HG03175 (cell line): ENCODE data around the gene RAB27B.

Experiments
- ATAC-seq: cut with Tn5 transposase; IDR thresholded peaks from one replicate; pipeline ENCODE4 v1.9.1; 2021; ENCODE audit warnings: mild to moderate bottlenecking, moderate library complexity; ENCODE audit not compliant: unreplicated experiment

Gene RAB27B

DNA sequence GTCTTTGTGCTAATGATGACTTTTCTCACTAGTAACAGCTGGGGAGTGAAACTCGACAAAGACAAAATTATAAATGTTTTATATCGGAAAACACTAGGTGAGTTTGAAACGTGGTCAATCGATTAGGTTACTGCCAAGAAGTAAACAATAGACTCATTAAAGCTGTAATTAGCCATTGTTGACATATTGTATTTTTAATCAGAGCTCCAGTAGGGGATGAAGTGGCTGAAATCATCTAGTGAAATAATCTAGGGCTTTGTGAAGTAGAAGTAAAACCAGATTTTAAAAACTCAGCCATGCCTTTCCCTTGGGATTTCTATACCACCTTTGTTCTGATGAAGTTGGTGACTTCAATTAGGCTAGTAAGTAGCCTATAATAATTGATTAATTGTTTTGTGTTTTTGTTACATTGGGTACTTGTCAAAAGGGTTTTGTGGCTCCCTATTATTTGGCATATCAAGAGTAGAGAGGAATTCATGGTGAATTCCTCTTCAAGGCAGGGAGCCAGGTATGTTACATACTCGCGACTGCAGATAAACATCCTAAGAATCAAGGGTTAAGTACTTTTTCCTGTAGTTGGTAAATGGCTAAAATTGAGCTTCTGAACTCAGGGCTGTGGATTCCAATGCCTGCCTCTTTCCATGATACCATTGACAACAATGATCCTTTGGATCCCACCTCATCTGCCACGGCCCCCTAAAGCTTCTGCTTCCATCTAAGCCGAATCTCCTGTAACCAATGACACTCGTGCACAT, 31.6 kb downstream of the RAB27B start:
- ATAC-seq, result no peak

DNA sequence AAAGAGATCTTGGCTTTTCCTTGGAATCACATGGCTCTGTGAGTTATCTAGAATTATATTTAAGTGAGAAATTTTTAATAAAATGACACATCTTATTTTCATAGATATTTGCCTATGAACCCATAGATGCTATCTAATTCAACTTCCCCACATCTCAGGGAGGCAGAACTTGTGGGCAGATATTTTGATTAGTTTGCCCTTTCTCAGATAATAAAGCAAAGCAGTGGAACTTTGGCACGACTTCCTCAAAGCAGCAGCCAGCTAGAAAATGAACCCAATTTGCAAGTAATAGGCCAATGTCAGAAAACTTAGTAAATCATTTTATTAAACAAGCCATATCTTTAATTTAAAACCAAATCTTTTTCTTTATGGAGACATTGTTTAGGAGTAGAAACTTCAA, 32.7 kb downstream of the RAB27B start:
- no peak for ATAC-seq

DNA sequence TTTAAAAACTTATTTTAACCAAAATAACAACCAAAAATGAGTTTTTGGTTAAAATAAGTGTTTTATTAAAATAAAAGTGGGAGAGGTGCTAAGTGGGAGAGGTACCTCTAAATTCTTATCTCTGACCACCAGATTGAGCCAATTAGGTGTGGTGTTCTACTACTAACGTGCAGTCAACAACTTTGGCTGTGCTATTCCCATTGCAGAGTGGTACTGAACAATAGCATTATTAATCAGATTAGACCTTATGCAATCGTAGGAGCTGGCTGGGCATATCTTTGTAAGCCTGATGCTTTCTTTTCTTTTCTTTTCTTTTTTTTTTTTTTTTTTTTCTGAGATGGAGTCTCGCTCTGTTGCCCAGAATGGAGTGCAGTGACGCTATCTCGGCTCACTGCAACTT, 38.9 kb downstream of the RAB27B start:
- ATAC-seq, result no peak

DNA sequence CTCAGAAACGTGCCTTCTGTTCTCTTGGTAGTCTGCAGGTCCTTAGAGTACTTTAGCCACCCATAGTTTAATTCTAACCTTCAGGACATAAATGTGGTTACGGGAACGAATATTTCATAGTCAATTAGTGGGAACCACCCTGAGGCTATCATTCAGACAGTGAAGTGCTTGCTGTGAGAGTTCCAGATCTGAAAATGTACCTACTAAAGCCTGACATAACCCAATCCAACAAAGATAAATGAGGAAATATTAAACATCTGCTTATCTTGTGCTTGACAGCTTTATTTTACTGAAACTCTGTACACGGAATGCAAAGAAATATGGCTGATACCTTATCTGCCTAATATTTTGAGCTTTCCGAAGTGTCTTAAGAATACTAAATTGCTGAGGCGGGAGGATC, 43.0 kb downstream of the RAB27B start:
- ATAC-seq, result no peak

DNA sequence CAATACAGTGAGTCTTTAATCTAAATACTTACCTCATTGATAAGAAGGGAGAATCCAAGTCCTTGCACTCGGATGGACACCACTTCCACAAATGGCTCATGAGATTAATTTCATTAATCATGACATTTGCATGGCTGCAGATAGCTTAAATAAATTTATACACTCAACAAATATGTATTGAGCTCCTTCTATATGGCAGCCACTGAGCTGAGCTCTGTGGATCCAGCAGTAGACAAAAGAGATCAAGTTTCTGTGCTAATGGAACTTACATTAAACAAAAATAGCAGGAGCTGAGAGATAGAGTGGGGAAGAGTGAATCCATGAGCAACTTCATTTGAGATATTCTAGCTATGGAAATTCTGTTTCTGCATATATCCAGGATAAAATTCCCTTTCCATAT, 44.4 kb downstream of the RAB27B start:
- ATAC-seq, result no peak

DNA sequence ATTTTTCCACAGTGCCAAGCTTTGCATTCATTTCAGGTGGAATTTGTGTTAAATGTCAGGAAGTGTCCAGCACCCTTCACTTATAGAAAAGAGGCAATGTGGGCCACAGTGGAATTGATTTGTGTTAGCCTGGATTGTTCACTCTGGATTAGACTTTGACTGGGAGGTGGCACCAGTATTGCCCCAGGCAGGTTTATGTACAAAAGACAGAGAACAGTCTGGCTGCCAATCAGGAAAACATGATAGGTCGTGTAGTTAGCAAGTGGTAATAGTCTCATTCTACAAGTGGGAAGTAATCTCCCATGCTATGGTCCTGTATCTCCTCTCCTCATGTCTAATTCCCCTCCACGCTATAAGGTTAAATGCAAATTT, 45.6 kb downstream of the RAB27B start:
- no peak for ATAC-seq

DNA sequence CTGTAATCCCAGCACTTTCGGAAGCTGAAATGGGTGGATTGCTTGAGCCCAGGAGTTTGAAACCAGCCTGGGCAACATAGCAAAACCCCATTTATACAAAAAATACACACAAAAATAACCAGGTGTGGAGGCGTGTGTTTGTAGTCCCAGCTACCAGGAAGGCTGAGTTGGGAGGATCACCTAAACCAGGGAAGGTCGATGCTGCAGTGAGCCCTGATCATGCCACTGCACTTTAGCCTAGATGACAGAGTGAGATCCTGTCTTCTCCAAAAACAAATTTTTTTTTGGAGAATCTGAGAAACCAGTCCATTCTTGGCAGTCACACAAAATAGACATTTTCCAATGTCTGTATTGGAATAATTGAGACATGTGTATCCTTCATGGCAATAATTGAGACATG, 46.8 kb downstream of the RAB27B start:
- no peak for ATAC-seq

DNA sequence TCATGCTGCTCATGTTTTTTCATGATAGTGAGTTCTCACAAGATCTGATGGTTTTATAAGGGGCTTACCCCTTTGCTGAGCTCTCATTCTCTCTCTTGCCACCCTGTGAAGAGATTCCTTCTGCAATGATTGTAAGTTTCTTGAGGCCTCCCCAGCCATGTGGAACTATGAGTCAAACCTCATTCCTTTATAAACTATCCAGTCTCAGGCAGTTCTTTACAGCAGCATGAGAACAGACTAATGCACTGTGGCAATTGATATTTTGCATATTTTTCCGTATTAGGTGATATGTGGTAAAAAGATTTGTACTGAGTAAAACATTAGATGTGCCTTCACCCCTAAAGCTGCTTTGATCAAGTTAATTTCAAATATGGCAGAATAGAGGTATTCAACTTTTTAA, 48.8 kb downstream of the RAB27B start:
- no peak for ATAC-seq

DNA sequence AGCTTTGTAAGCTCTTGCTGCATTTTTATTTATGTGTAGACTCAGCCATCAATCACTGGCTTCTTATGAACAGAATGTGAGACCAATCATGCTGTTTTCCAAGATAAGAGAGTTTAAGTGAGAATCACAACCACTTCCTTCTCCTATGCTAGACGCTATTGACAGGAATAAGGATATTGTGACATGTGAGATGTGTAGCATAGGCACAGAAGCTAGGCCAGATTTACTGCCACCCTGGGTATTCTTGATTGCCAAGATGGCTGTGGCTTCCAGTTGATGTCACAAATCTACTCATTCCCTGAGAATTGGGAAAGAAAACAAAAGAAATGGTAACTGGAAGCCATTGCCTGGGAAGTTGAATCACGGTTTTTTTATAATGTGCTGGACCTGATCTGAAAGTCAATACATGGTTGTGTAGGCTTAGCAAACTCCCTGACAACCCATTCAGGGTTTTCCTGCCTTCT, 49.9 kb downstream of the RAB27B start:
- ATAC-seq, result no peak

DNA sequence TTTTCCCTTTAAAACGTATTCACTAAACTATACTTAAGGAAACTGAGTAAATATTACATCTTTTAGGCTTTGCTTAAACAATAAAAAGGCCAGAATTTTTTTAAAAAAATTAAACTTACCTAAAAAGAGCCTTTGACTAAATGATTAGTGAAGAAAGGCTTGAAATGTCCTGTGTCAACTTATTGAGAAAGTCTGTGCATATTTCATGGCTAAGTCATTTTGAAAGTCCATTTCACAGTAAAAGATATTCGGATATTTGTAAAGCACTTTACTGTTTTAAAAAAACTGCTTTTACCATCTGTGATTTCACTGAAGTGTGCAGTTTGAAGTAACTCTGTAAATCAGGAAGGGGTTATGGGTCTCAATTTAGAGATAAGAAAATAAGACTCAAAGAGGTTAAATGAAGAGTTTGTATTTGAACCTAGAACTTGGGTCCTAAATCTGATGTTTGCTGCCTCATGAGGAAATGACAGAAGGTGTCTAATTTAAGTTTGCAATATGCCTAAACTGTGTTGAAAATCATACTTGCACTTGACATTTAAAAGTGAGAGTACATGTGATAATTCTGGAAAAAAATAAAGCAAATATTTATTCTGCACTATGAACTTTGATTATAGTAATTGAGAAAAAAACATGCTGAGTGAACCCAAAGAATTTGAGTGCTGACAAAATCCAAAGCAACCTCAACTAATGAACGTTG, 50.5 kb downstream of the RAB27B start:
- no peak for ATAC-seq

DNA sequence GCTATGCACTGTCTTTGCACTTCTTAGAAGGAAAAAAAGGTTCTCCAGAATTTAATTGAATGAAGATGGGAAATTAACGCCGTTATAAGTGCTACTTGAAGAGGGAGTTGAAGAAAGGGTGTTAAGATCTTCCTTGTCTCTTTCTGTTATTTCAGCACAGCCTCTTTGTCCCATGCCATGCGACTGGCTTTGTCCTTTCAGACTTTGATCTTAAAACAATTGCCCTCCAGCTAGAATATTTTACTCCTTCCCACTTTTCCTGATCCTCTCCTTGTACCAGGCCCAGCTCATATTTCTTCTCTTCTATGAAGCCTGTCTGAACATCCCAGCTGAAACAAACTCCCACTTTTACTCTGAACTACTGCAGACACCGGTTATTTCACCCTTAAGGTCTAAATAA, 51.4 kb downstream of the RAB27B start:
- ATAC-seq, result no peak

DNA sequence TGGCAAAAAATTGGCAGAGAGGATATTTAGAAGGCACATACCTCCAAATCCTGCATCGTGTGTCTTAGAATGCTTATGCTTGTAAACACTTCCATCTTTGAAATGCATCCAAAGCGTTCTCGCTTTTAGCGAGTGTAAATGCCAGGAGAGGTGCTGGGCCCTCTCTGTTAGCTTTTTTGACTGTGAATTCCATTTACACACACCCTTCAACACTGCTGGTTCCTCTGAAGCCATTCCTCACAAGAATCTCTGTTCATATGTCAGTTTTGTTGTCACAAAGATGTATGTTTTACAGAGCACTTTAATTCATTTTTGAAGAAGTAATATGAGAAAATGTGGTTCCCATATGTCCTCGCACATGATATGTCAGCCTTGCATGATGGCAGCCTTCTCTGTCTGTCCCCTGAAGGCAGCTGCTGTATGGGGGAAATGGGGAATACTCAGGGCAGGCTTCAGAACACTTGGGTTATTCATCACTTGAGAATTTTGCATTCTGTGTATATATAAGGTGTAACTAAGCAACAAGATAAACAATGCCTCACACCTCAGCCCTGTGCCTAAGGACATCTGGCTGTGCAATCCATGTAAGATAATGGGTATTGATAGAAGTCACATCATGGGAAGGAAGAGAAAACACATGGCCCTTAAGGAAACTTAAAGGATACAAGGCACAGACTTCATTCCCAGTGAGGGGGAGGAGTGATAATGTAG, 52.3 kb downstream of the RAB27B start:
- no peak for ATAC-seq

DNA sequence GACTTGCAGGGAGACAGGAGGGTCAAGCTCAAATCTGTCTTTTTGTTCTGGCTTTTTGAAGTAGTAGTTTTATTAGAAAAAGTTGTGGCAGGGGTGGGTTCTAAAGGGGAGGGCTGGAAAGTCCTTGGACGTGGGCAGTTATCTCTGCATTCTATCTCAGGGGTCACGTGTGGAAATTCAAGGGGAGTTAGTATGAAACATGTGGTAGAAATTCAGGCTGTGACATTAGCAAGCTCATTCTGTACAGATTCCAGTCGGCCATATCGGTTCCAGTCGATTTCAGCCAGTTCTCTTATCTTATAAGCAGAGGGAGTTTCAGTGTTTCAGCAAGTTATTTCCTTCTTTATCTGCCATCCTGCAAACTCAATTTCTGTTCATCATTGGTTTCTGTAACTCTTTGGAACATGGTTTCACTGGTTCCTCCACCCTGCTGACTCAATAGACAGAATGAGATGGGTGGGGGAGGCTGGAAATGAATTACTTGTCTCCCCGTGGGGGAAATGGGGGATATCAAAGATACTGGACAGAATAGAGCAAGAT, 53.0 kb downstream of the RAB27B start:
- no peak for ATAC-seq

DNA sequence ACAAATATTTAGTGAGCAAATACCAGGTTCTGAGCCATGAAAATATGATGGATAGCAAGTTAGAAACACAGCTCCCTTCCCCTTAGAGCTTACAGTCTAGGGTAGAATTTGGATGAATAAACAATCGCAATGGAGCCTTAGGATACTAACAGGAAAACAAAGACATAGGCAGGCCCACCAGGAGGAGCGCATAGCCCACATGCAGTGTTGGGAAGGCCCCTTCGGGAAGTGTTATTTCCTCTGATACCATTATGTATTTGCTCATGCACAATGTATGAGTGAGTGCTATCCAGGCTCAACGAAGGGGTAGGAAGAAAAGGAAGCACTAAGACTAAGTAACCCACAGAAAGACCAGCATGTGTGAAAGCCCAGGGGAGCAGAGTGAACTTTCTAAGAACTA, 54.0 kb downstream of the RAB27B start:
- no peak for ATAC-seq

DNA sequence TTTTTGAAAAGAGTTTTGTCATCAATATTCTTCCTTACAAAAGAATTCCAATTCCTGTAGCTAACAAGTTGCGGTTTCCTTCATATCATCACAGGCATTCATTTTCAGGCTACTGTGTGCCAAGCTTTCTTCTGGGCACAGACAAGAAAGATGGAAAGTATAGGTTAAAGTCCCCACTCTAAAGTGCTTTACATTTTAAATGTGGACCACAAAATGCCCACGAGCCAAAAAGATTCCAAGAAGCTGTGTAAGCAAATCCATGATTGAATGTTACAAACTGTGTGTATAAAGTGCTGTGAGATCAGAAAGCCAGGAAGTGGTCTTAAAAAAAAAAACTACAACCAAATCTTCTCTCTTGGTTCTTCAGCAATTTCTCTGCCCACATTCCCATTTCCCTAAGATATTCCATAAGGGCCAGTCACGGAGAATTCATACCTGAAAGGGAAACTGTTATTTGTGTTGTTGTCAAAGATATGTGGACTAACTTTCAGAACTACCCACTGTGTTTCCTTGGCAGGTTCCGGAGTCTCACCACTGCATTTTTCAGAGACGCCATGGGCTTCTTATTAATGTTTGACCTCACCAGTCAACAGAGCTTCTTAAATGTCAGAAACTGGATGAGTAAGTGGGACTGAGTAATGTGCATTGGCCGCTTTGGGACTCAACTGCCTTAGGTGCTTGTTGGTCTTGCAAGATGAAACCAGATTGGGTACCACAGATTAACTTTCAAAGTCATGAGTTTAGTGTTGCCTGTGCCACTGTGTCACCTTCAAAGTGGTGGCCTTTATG, 55.7 kb downstream of the RAB27B start:
- ATAC-seq, result no peak

DNA sequence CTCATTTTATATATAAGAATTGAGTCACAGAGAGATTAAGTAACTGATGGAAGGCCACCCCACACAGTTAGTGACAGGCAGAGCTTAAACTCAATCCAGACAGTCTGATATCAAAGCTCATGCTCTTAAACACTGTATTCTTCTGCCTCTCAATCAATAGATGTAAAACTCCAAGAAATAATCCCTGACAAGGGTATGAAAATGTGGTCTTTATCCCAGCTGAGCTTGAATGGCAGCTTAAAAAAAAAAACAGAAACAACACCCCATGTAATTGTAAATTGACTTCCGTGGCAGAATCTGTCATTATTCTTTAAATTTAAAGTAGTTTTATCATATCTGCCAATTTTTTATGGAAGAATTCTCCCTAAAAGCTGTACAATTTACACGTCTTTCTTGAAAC, 60.1 kb downstream of the RAB27B start:
- ATAC-seq, result no peak

DNA sequence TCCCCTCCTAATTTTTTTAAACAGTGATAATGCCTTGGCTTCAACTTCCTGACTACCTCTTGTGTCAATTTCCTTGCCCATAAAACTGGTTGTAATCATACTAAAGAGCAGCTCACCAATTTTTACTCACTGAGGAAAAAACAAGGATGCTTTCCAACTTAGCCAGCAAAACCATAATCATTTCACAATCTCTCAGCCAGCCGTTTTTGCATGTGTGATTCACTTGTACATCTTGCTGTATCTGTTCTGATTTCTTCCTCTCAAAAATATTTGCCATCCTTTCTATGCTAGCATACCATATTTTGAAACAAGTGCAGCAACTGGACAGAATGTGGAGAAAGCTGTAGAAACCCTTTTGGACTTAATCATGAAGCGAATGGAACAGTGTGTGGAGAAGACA, 60.7 kb downstream of the RAB27B start:
- ATAC-seq, result no peak

DNA sequence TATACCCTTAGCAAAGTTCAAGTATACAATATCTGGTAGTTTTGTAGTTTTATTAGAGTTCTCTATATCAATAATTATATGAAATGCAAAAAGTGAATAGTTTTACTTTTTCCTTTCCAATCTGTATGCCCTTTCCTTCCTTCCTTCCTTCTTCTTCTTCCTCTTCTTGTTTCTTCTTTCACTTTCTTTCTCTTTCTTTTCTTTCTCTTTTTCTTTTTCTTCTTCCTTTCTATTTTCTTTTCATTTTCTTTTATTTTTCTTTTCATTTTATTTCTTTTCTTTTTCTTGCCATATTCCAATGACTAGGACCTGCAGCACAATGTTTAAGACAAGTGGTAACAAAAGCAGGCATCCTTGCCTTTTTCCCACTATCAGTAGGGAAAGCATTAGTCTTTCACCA, 71.2 kb downstream of the RAB27B start:
- ATAC-seq, result no peak

DNA sequence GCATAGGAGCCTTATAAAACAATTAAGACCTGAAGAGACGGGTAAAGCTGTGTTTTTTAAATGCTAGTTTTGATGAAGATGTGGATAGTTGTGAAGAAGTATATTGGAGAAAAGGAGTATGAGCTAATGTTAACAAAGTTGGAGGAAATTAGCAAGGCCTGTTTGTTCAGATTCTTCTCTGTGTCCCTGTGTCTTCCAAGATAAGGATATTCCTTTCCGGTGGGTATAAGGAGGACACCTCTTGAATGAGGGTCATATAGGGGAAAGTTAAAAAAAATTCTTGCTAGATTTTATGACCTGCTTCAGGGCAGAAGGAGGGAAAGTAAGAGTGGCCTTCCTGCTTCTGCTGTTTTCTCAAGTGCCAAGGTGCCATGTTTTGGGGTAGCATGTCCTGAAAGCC, 72.0 kb downstream of the RAB27B start:
- no peak for ATAC-seq

DNA sequence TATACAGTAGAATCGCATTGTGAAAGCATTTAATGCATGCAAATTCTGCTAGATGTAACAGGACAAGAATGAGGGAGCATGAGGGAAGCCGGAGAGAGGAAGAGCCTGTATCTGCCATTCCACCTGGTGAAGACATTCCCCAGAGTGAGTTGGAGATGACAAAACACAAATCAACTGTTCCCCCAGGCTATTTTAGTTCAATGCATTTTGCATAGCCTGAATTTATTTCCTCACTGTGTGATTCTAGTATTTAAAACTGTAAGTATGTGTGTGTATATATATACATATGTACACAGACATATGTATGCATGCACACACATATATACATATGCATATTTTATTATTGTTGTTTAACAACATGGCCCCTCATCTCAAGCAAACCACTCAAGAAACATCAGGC, 76.3 kb downstream of the RAB27B start:
- no peak for ATAC-seq

DNA sequence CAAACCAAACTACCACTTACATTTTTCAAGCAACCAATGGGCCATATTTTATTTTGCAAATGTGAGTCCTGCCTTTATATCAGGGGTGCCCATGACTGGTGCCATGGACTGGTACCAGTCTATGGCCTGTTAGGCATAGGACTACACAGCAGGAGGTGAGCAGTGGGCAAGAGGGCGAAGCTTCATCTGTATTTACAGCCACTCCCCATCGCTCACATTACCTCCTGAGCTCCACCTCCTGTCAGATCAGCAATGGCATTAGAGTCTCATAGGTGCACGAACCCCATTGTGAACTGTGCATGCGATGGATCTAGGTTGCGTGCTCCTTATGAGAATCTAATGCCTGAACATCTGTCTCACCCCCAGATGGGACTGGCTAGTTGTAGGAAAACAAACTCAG, 77.4 kb downstream of the RAB27B start:
- ATAC-seq, result no peak
